GM19463 (cell line): ENCODE measurements around the gene GCNA.

Source experiments
- ATAC-seq: cut with Tn5 transposase; IDR thresholded peaks from one replicate; pipeline ENCODE4 v1.9.1; 2021; ENCODE audit warnings: mild to moderate bottlenecking, moderate library complexity; ENCODE audit not compliant: unreplicated experiment

GCNA gene

GRCh38 chrX:71578253-71579135, at the start of gene GCNA:
GCNA (plus strand) TSS chrX:71578437; CDS start chrX:71580822, 2,385 bp downstream.
- no peak for ATAC-seq

GRCh38 chrX:71532078-71532752, 46.0 kb upstream of the GCNA start:
- peak; percentile 5 for ATAC-seq

GRCh38 chrX:71532753-71533425, 45.3 kb upstream of the GCNA start, which contains the start of gene OGT:
OGT (plus strand) TSS chrX:71533104; CDS start chrX:71533300, 196 bp downstream.
- peak; percentile 78 for ATAC-seq

GRCh38 chrX:71533516-71533850, 44.8 kb upstream of the GCNA start:
- ATAC-seq = no peak

- no peak for ATAC-seq
Measured at GRCh38 chrX:71533851-71534561, 44.2 kb upstream of the GCNA start.

GRCh38 chrX:71534773-71535544, 43.3 kb upstream of the GCNA start:
- no peak for ATAC-seq

- ATAC-seq = no peak
Measured at GRCh38 chrX:71536285-71536684, 42.0 kb upstream of the GCNA start.

GRCh38 chrX:71537743-71538142, 40.5 kb upstream of the GCNA start:
- no peak for ATAC-seq

GRCh38 chrX:71540801-71541200, 37.4 kb upstream of the GCNA start:
- ATAC-seq = peak; percentile 9

- ATAC-seq = peak; percentile 69
Measured at GRCh38 chrX:71541210-71542022, 36.8 kb upstream of the GCNA start.

- no peak for ATAC-seq
Measured at GRCh38 chrX:71542411-71542810, 35.8 kb upstream of the GCNA start.

- ATAC-seq = no peak
Measured at GRCh38 chrX:71542825-71543224, 35.4 kb upstream of the GCNA start.

- no peak for ATAC-seq
Measured at GRCh38 chrX:71543316-71543715, 34.9 kb upstream of the GCNA start.

GRCh38 chrX:71545364-71545763, 32.9 kb upstream of the GCNA start:
- ATAC-seq = no peak

- ATAC-seq = no peak
Measured at GRCh38 chrX:71546879-71547278, 31.4 kb upstream of the GCNA start.

- no peak for ATAC-seq
Measured at GRCh38 chrX:71547339-71547738, 30.9 kb upstream of the GCNA start.

GRCh38 chrX:71549986-71550385, 28.3 kb upstream of the GCNA start:
- no peak for ATAC-seq

GRCh38 chrX:71550578-71550977, 27.7 kb upstream of the GCNA start:
- no peak for ATAC-seq

- ATAC-seq = no peak
Measured at GRCh38 chrX:71556036-71556435, 22.2 kb upstream of the GCNA start.
